GM08714 (cell line): ENCODE data around the gene PGAP6.
A peak's percentile ranks its signal among the peaks of the same experiment; 100 is the strongest.
"Not testable (repeated sequence)": the region's sequence is repeated elsewhere in the genome, so short reads cannot be mapped to it uniquely, and the experiment has no call there.

Source experiments
- H3K4me3 ChIP-seq: fragments of 200-500 bp; sonication (Bioruptor generic); 2 replicates; pipeline ENCODE4 v1.5.1; 2014; ENCODE audit warnings: mild to moderate bottlenecking, low read length, inconsistent platforms
- ZNF274 ChIP-seq: IDR thresholded peaks from 2 replicates; pipeline ENCODE4 v1.6.1; 2012; ENCODE audit warnings: mild to moderate bottlenecking, low read depth, low read length

PGAP6 gene

GRCh38 chr16:359871-360697 is 21.7 kb downstream of the PGAP6 start:
- TF ChIP-seq ZNF274, result no peak
- no peak overlapping the region for H3K4me3 ChIP-seq

GRCh38 chr16:359067-359763 is 22.6 kb downstream of the PGAP6 start:
- no peak for TF ChIP-seq ZNF274
- no peak overlapping the region for H3K4me3 ChIP-seq

GRCh38 chr16:356741-357140 is 25.0 kb downstream of the PGAP6 start:
- H3K4me3 ChIP-seq, result no peak overlapping the region
- no peak for TF ChIP-seq ZNF274

- no peak for TF ChIP-seq ZNF274
- H3K4me3 ChIP-seq, result no peak overlapping the region
These were observed 26.8 kb downstream of the PGAP6 start for GRCh38 chr16:354971-355461.

GRCh38 chr16:354291-354881 is 27.4 kb downstream of the PGAP6 start:
- no peak overlapping the region for H3K4me3 ChIP-seq
- no peak for TF ChIP-seq ZNF274

GRCh38 chr16:353404-354290 is 28.1 kb downstream of the PGAP6 start:
- peak overlapping the region; percentile 29; the same call in 1 of the 2 replicates for H3K4me3 ChIP-seq

GRCh38 chr16:352547-353403 is 29.0 kb downstream of the PGAP6 start, which contains the start of gene AXIN1:
AXIN1 (minus strand) TSS chr16:352723; CDS start chr16:347025, 5,698 bp downstream.
- H3K4me3 ChIP-seq, result peak within 1 kb of the TSS; percentile 94
- TF ChIP-seq ZNF274, result no peak

More at GRCh38 chr16:353404-354290, 28.1 kb downstream of the PGAP6 start:
- no peak for TF ChIP-seq ZNF274

GRCh38 chr16:351804-352520 is 29.8 kb downstream of the PGAP6 start:
- peak overlapping the region; percentile 94 for H3K4me3 ChIP-seq
- no peak for TF ChIP-seq ZNF274

- H3K4me3 ChIP-seq, result no peak overlapping the region
- TF ChIP-seq ZNF274, result no peak
These were observed 31.6 kb downstream of the PGAP6 start for GRCh38 chr16:350203-350602.

GRCh38 chr16:349211-349610 is 32.6 kb downstream of the PGAP6 start:
- peak overlapping the region; percentile 7; the same call in 1 of the 2 replicates for H3K4me3 ChIP-seq
- TF ChIP-seq ZNF274, result no peak

- H3K4me3 ChIP-seq, result not testable (repeated sequence)
These were observed 33.3 kb downstream of the PGAP6 start for GRCh38 chr16:348495-348894.

- no peak for TF ChIP-seq ZNF274
- H3K4me3 ChIP-seq, result no peak overlapping the region
These were observed 34.6 kb downstream of the PGAP6 start for GRCh38 chr16:347203-347602.

GRCh38 chr16:346587-346986 is 35.2 kb downstream of the PGAP6 start:
- H3K4me3 ChIP-seq, result no peak overlapping the region
- TF ChIP-seq ZNF274, result no peak
